ENCODE results near the gene MECP2. TPM values are rescaled to one million over a fixed set of nuclear protein-coding genes. Genes with fewer than 3 reads are reported as not detected.
A peak's percentile ranks its signal among the peaks of the same experiment; 100 is the strongest.

MECP2 gene
- total and polyA plus RNA-seq, 8 donors, result 10.7 to 47.9 (median 18.4) TPM

DNA sequence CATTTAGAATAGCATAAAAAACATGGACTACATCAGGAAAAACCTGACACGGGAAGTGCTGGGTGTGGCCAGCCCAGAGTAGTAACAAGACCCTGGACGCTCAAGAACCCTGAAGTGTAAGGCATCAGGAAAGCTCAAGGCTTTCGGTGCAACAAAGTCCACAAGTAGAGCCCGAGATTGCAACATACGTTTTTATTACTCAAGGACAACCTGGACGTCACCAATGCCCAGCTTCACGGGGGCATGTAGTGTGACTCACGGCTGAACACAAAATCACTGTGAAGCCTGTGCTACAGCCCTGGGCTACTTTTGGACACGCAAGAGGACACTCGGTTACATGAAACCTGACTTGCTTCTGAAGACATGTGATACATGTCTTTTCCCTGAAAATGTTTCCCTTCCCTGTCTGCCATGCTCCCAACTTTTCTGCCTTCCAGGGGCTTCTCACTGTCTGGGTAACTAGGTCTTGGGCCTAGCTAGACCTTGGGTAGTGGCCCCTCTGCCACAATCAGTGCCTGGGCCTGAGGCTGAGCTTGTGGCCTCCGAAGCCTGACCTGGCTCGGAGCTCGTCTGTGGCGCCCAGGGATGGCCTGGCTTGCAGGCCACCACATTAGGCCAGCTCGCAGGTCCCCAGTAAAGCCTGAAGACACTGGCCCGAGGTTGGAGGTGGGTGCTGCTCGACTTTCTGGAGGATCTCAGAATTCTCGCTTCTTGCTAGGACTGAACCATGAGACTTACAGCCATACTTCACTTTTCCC, 87.0 kb downstream of the MECP2 start:
- Histone ChIP-seq H3K36me3 (peaks cover 0 to 45% (median 17%) of the 10 kb centered on the region in 4 donors), H3K9me3 (no peaks in the 10 kb centered on the region), H3K27me3 (peaks cover 0 to 5% (median 0%) of the 10 kb centered on the region in 3 donors), H3K4me1 (peaks cover 0 to 15% (median 10%) of the 10 kb centered on the region in 4 donors), H3K27ac (no peak overlapping the region), H3K4me3 (no peak overlapping the region)
- WGBS, 5 donors, result 81 to 91% (median 88%) methylated on average over 12 to 18 of the region's 18 CpGs
- peak in 1 of 2 donors; percentile 20 for DNase-seq
- intact Hi-C loops (cut with DNase I; ENCODE audit: low total_unique reads), result no loop called here
- TF ChIP-seq POLR2AphosphoS5 (IDR thresholded peaks at IDR 0.05), result no peak
- TF ChIP-seq EP300 (IDR thresholded peaks at IDR 0.05), result no peak
- no peak for TF ChIP-seq POLR2A (IDR thresholded peaks at IDR 0.05)
- no peak for TF ChIP-seq CTCF (IDR thresholded peaks at IDR 0.05)

DNA sequence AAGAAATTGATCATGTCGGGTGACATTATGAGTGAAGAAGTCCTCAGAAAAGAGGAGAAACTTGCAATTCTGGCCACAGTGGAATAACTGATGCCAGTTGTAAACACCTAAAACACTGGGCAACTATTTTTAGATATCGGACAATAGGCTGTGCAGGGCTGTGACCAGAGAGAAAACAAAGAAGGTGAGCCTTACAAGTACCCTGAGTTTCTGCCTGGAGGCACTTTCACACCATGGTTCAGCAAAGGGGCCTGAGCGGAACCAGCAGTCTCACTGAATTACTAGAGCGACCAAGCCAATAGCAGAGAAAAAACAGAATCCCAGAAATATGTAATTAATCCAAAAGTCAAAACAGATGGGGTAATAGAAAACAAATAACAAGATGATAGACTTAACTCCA, 89.0 kb downstream of the MECP2 start:
- Histone ChIP-seq H3K4me3 (no peak overlapping the region), H3K27me3 (peaks cover 0 to 5% (median 0%) of the 10 kb centered on the region in 3 donors), H3K4me1 (peaks cover 0 to 10% (median 6%) of the 10 kb centered on the region in 4 donors), H3K9me3 (no peaks in the 10 kb centered on the region), H3K27ac (no peak overlapping the region), H3K36me3 (peaks cover 0 to 36% (median 9%) of the 10 kb centered on the region in 4 donors)
- no peak for DNase-seq
- 56 to 83% (median 57%) methylated on average over 4 of the region's 4 CpGs for WGBS, 5 donors
- TF ChIP-seq POLR2A (IDR thresholded peaks at IDR 0.05) (no peak), EP300 (IDR thresholded peaks at IDR 0.05) (no peak), POLR2AphosphoS5 (IDR thresholded peaks at IDR 0.05) (no peak), CTCF (IDR thresholded peaks at IDR 0.05) (no peak)
- intact Hi-C loops (cut with DNase I; ENCODE audit: low total_unique reads), result no loop called here

- DNase-seq, result no peak
- Histone ChIP-seq H3K27ac (no peak overlapping the region), H3K9me3 (no peaks in the 10 kb centered on the region), H3K27me3 (peaks cover 0 to 5% (median 0%) of the 10 kb centered on the region in 3 donors), H3K4me3 (no peak overlapping the region), H3K36me3 (peaks cover 0 to 20% (median 4%) of the 10 kb centered on the region in 4 donors), H3K4me1 (no peaks in the 10 kb centered on the region)
- TF ChIP-seq CTCF (IDR thresholded peaks at IDR 0.05), result no peak
- no peak for TF ChIP-seq EP300 (IDR thresholded peaks at IDR 0.05)
- no peak for TF ChIP-seq POLR2A (IDR thresholded peaks at IDR 0.05)
- no peak for TF ChIP-seq POLR2AphosphoS5 (IDR thresholded peaks at IDR 0.05)
- WGBS, 5 donors, result 89 to 92% (median 90%) methylated on average over 7 to 20 of the region's 20 CpGs
- intact Hi-C loops (cut with DNase I; ENCODE audit: low total_unique reads), result no loop called here
Measured at GRCh38 chrX:154006947-154007346, 90.6 kb downstream of the MECP2 start.

- no peak for DNase-seq
- Histone ChIP-seq H3K27me3 (no peaks in the 10 kb centered on the region), H3K36me3 (peaks cover 0 to 4% (median 0%) of the 10 kb centered on the region in 4 donors), H3K4me3 (no peak overlapping the region), H3K27ac (no peak overlapping the region), H3K9me3 (no peaks in the 10 kb centered on the region), H3K4me1 (peaks cover 0 to 10% (median 0%) of the 10 kb centered on the region in 4 donors)
- 78 to 88% (median 84%) methylated on average over 11 of the region's 11 CpGs for WGBS, 5 donors
- TF ChIP-seq POLR2AphosphoS5 (IDR thresholded peaks at IDR 0.05) (no peak), POLR2A (IDR thresholded peaks at IDR 0.05) (no peak), CTCF (IDR thresholded peaks at IDR 0.05) (no peak), EP300 (IDR thresholded peaks at IDR 0.05) (no peak)
- intact Hi-C loops (cut with DNase I; ENCODE audit: low total_unique reads), result no loop called here
Measured at GRCh38 chrX:154004315-154004714, 93.2 kb downstream of the MECP2 start.
